GM21529 (cell line): Measurements from ENCODE around the gene HNRNPA3.
"Not testable (repeated sequence)": the region's sequence is repeated elsewhere in the genome, so short reads cannot be mapped to it uniquely, and the experiment has no call there.

Source experiments
- ATAC-seq: cut with Tn5 transposase; IDR thresholded peaks from one replicate; pipeline ENCODE4 v1.9.1; 2021; ENCODE audit not compliant: unreplicated experiment

HNRNPA3 gene

GRCh38 chr2:177212106-177212890 lies at the start of gene HNRNPA3:
HNRNPA3 (plus strand) TSS chr2:177212794; CDS start chr2:177212800, 6 bp downstream.
- ATAC-seq = peak; percentile 89

DNA sequence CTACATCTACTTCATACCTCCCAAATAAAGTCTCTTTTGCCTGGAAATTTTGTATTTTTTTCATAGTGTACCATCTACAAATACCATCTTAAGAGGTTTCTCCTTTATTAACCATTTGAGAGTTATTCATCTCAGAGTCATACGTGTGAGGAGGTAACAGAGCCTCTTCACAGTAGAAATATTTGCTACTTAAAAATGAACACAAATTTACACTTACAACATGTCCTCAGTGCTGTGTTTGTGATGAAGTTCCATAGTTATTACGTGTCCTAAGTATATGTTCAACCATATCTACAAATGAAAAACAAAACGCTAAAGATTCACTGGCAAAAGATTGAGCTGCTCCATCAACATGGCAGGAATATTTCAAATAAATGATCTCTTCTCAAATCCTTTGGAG lies 48.5 kb upstream of the HNRNPA3 start:
- no peak for ATAC-seq

GRCh38 chr2:177164584-177165052 lies 48.0 kb upstream of the HNRNPA3 start:
- ATAC-seq = peak; percentile 60

- ATAC-seq = no peak
Observed at GRCh38 chr2:177165061-177165583, 47.5 kb upstream of the HNRNPA3 start.

GRCh38 chr2:177165721-177166711 lies 46.6 kb upstream of the HNRNPA3 start:
- peak; percentile 56 for ATAC-seq

DNA sequence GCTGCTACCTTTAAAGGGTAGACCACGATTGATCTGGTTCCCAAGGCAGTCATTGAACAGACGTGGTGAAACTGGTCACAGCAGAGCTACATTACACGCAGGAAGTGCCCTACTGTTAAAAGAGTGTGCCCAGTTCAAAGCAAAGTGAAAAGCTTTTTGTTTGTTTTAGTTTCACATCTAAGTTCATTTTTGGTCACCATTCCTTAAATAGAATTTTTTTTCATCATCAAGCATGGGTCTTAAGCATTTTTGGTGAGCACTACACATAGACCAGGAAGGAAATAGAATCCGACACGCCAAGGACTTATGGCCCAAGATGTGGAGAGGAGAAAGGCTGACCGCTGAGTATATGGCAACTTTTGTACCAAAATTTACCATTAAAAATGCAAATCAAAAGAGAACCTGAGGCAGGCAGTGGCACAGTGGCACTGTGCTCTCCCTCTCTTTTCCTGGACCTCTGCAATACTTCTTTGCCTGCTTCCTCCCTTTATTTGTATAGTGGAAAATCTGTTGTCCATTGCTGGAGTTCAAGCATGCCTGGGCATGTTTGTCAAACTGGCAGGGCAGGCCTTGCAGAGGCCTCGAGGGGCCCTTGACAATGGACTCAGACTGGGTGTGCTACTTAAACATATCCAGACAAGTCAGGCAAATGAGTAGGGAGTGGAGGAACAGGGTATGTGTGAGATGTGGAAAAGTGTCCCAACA lies 42.6 kb upstream of the HNRNPA3 start:
- ATAC-seq = peak; percentile 67

- no peak for ATAC-seq
Observed at GRCh38 chr2:177171418-177171865, 41.2 kb upstream of the HNRNPA3 start.

- ATAC-seq = no peak
Observed at GRCh38 chr2:177172034-177172880, 40.3 kb upstream of the HNRNPA3 start.

GRCh38 chr2:177174486-177174885 lies 38.1 kb upstream of the HNRNPA3 start:
- ATAC-seq = no peak

GRCh38 chr2:177175917-177176668 lies 36.5 kb upstream of the HNRNPA3 start:
- ATAC-seq = no peak

- no peak for ATAC-seq
Observed at GRCh38 chr2:177178797-177179196, 33.8 kb upstream of the HNRNPA3 start.

GRCh38 chr2:177179227-177179626 lies 33.4 kb upstream of the HNRNPA3 start:
- no peak for ATAC-seq

GRCh38 chr2:177179671-177180070 lies 32.9 kb upstream of the HNRNPA3 start:
- ATAC-seq = not testable (repeated sequence)

GRCh38 chr2:177180269-177181000 lies 32.2 kb upstream of the HNRNPA3 start:
- ATAC-seq = no peak

DNA sequence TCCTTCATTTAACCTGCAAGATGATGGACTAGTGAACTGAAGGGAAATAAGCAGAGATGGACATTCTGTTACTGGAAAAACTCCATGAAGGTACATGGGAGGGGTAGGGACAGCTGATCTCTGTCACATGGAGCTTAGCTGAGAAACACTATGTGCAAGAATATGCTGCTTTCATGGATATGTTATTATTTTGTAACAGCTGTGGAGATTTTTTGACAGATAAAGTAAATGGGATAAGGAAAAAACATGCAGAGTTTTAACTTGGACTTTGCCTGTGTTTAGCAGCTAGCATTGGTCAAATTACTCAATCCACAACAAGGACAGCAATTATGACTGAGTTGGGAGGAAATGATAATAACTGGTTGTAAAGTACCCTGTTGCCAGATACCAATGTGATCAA lies 28.7 kb upstream of the HNRNPA3 start:
- ATAC-seq = no peak

- no peak for ATAC-seq
Observed at GRCh38 chr2:177184606-177185005, 28.0 kb upstream of the HNRNPA3 start.

GRCh38 chr2:177186038-177186437 lies 26.6 kb upstream of the HNRNPA3 start:
- ATAC-seq = not testable (repeated sequence)

DNA sequence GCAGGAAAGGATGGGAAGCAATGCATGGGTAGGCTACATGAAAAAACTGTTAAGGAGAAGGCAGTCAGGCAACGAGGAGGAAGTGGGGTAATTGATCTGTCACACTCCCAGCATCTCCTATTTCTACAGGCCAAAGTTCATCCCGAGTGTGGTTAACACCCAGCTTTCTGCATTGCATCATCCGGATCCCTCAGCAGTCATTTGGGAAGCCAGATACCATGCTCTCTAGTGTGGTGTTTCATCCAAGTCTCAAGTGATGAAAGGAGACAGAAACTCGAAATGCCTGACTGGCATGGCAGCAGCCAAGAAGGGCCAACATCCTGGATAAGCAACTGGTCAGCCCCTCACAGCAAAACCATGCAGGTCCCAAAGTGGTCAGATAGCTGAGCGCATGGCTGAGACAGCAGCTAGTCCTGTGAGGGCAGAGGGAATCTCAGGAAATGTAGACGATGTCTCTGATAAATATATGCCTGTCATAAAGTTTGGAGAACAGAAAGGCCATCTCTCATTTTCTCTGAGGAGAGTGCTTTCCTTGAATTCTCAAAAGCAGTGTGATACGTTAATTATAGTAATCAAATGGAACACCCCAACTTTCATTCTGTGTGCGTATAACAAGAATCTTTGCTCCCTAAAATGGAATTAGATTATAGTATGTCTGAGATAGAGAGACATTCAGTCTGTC lies 24.8 kb upstream of the HNRNPA3 start:
- no peak for ATAC-seq
